ENCODE data around the gene BATF3. TPM values are rescaled to one million over a fixed set of nuclear protein-coding genes. Genes with fewer than 3 reads are reported as not detected.

BATF3 gene
- total RNA-seq, 1 experiment from 2014 or later, result 2.1 TPM

GRCh38 chr1:212651521-212651920 is 48.1 kb downstream of the BATF3 start:
- no peak overlapping the region for H2BK120ac ChIP-seq (ENCODE audit: low read depth, low read length, poor library complexity, severe bottlenecking)
- H3K27me3 Mint-ChIP-seq (ENCODE audit: low read depth), result peaks cover 2% of the 10 kb centered on the region

More at GRCh38 chr1:212651521-212651920, 48.1 kb downstream of the BATF3 start:
- Histone ChIP-seq H3K18ac (ENCODE audit: insufficient read length, low read depth, low read length) (no peak overlapping the region), H3K79me2 (ENCODE audit: insufficient read depth, low read length) (no peaks in the 10 kb centered on the region), H2BK5ac (ENCODE audit: insufficient read length, low read length) (no peak overlapping the region), H2BK12ac (ENCODE audit: insufficient read length, low read depth, low read length) (no peak overlapping the region), H4K91ac (ENCODE audit: insufficient read length, low read depth, low read length) (no peak overlapping the region), H3K9ac (ENCODE audit: extremely low read depth, insufficient read length, low read length) (no peak overlapping the region), H3K4me2 (ENCODE audit: insufficient read depth, insufficient read length, low read length) (no peak overlapping the region), H2BK20ac (ENCODE audit: low read depth, low read length, poor library complexity, severe bottlenecking) (no peak overlapping the region), H4K20me1 (ENCODE audit: control insufficient read depth, insufficient read depth, insufficient read length) (no peaks in the 10 kb centered on the region), H3K4me1 (ENCODE audit: insufficient read depth, low read length) (no peaks in the 10 kb centered on the region), H4K8ac (replicated peaks; ENCODE audit: insufficient read length, low read depth, low read length) (no peak overlapping the region), H3K4ac (ENCODE audit: low read depth, low read length) (no peak overlapping the region), H3K56ac (ENCODE audit: insufficient read length, low read depth, low read length) (no peak overlapping the region), H3T11ph (ENCODE audit: low read length) (no peak overlapping the region), H3K9me3 (ENCODE audit: control insufficient read depth, low read depth, low read length) (no peaks in the 10 kb centered on the region), H2AK5ac (ENCODE audit: insufficient read length, low read length) (no peak overlapping the region), H3K14ac (ENCODE audit: insufficient read depth, low read length) (no peak overlapping the region), H2AFZ (ENCODE audit: low read length) (no peak overlapping the region), H3K79me1 (ENCODE audit: insufficient read depth, low read depth, low read length, poor library complexity, severe bottlenecking) (no peaks in the 10 kb centered on the region), H3K23ac (ENCODE audit: insufficient read length, low read depth, low read length) (no peak overlapping the region), H4K5ac (ENCODE audit: insufficient read length, low read depth, low read length) (no peak overlapping the region), H3K27ac (ENCODE audit: insufficient read length, low read depth, low read length) (no peak overlapping the region), H2BK15ac (ENCODE audit: low read depth, low read length) (no peak overlapping the region), H3K27me3 (ENCODE audit: insufficient read depth, low read length) (no peaks in the 10 kb centered on the region), H3K23me2 (ENCODE audit: insufficient read length, low read depth, low read length, poor library complexity, severe bottlenecking) (no peaks in the 10 kb centered on the region)
- Mint-ChIP-seq H3K4me3 (no peak overlapping the region), H3K4me1 (peaks cover 0 to 2% of the 10 kb centered on the region in 2 experiments; a peak in 1 of 4 replicates), H3K27ac (no peak overlapping the region; a peak in 1 of 7 replicates), H3K9me3 (no peaks in the 10 kb centered on the region), H3K36me3 (ENCODE audit: insufficient read depth in 1 of 3, low read depth in 3 of 3) (no peaks in the 10 kb centered on the region)
- TF ChIP-seq CTCF (conservative IDR thresholded peaks at IDR 0.05), result no peak
- no CpG with 5 or more reads among the region's 4 CpGs for WGBS (ENCODE audit: extremely low coverage, insufficient read length, low lambda C conversion rate)
- no peak for DNase-seq
